Measurements from ENCODE around the gene MKNK1.

MKNK1 gene

DNA sequence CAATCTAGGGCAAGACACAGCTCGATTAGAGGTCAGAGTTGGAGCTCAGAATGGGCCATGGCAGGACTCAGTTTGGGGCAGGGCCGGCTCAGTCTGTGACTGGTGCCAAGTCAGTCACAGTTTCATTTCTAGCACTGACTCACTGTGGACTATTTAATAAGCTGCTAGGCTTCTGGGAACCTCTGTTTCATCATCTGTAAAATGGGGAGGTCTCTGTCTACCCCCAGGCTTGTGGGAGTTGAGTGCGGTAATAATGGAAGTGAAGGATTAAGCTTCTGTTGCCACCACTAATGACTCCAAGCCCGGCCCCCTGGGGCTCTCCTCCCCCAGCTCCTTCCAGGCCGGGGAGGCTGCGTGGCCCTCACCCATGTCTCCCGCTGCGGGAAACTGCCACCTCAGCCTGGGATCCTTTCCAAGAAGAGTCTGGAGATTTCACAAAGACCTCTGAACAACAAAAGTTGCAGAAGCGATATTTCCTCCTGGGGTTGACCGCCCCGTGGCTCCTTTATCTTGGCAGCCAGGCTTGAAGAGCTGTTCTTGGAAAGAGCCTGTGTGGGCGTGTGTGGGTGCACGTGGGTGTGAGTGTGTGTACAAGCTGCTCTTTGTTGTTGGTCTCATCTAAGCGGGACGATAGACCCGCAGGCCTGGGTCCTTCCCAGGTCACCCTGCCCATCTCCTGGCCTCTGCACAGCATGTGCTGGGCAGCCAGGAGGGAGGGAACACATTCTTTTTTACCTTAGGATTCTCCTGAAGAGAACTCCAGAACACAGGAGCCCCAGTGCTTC is 81.7 kb downstream of the MKNK1 start:
- peak; percentile 41 for DNase-seq (ENCODE audit: low spot score)

DNA sequence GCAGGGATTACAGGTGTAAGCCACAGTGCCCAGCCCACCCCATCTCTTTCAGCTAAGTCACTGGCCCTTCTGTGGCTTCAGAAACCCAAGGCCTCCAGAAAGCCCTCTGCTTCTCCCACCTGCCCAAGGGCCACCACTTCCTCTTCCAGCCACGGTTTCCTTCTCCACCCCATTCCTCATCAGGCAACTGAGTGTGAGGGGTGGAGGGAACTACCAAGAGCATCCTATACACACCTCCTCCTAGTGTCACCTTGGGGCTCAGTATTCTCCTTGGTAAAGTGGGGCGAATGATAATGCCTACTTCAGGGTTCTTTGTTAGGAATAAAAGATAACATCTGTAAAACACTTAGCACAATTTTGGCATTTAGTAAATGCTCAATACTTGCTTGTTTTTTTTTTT is 82.7 kb downstream of the MKNK1 start:
- DNase-seq (ENCODE audit: low spot score), result no peak

DNA sequence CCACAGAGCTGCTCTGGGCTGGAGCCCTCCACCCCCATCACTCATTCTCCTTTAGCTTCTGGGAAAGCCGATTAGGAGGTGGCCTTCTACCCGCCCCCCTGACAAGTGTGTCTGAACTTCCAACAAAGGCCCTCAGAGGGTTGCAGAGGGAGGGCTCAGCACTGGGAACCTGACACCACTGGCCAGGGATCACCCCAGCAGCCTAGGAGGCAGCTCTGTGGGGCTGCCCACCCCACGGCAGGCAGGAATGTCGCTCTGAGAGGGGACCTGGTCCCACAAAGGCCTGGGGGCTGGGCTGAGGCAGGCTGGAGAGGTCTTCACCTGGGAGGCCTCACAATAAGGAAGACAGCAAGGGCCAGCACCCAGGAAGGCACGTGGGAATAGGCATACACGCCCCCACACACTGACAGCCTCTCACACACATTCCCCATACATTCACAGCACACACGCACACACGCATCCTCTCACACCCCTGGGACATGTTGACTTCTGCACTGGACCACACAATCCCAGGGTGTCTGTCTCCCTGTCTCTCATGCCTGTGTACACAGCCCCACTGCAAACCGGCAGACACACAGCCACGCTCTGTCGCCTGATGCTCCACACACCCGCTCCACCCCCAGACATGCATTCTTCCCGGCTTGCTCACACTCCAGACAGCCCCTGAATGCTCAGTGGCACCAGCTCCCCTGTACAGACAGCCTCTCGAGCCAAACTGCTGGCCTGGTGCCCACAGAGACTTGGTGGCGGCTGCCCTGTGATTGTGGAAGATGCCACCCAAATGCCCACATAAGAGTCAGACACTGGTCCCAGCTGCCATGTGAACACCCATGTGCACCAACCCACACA is 83.8 kb downstream of the MKNK1 start:
- peak; percentile 98 for DNase-seq (ENCODE audit: low spot score)

DNA sequence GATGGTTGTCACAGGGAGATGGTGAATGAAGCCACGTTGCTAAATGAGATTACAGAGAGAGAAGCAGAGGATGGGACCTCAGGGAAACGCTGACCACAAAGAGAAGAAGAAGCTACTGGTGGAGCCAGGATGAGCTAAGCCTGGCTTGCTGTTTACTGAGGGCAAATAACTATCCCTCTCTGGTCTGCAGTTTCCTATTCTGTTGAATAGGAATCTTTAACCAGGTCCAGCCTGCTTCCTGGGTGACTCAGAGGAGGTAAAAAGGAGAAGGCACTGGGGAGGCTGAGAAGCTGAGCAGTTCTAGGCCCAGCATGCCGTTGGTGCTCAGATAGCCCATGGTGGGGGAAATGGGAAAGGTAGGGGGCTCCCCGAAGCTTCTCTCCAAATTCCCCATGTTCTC is 84.9 kb downstream of the MKNK1 start:
- DNase-seq (ENCODE audit: low spot score), result no peak

DNA sequence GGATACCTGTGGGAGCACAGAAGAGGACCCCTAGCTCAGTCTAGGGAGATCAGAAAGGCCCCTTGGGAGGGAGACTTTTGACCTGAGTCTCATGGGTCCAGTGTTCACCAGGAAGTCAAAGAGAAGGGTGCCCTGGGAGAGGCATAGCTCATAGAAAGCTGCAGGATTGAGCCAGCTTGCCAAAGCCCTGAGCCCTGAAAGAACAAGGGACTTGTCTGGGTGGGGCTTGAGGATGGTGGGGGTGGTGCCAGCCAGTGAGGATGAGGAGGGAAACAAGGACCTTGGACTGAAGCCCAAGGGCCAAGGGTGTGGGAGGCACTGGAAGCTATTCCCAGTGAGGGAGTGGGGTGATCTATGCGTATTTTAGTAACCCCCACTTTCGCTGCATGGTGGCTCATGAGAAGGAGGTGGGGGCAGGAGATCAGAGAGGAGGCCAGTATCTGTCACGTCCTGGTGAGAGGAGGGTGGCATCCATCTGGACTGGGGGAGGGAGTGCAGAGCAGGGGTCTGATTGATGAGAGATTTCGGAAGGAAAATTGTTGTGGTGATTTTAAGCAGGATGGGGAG is 86.1 kb downstream of the MKNK1 start:
- no peak for DNase-seq (ENCODE audit: low spot score)

DNA sequence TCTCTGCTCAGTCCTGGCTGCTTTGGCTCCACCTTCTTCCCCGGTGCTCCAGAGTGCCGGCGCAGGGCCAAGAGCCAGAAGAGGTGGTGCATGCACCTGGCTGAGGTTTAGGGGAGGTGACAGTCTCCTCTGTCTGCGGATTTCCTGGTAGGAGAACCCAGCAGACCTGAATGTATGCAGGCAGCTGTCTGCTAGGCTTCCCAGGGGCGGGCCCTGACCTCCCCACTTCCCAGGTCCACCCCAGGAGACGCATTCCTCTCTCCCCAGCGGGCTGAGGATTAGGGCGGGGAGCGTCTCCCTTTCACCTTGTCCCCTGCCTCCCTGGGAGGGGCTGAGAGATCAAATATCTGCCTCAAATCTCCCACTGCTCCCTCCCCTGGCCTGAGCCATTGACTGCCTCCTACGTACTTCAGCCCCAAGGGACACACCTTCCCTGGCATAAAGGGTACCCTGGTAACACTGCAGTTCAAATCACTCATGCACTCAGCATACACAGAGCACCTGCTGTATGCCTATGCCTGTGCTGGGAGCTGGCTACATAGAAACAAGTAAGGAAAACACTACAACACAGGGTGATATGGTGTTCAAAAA is 87.0 kb downstream of the MKNK1 start:
- DNase-seq (ENCODE audit: low spot score), result no peak

DNA sequence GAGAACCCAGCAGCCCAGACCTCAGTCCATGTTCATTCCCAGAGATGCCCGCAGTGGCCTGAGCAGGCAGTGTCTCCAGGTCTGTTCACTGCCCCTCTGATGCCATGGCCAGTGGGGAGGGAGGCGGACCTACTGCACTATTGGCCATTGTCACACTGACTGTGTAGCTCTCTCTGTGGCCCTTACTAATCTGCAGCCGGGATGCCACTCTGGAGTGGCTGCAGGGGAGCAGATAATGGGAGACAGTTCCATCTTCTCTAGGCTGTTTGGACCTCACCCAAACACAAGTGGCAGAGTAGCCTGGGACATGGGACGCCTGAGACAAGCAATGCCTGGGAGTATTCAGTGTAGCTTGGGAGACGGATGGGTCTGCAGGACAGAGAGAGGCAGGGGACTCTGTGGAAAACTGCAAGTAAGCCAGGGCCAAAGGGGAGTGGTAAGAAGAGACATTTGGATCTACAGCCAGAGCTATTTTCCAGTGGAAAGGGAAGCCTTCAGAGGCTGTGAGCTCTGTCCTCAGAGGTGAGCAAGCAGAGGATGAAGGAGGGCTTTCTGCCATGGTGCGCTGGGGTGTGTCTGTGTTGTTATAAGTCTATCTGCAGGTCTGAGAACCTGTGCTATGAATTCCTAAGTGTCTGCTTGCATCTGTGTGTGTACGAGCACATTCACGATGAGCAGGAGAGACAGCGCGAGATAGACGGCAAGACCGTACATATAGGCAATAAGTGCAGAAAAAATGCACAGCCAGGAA is 87.7 kb downstream of the MKNK1 start:
- no peak for DNase-seq (ENCODE audit: low spot score)

DNA sequence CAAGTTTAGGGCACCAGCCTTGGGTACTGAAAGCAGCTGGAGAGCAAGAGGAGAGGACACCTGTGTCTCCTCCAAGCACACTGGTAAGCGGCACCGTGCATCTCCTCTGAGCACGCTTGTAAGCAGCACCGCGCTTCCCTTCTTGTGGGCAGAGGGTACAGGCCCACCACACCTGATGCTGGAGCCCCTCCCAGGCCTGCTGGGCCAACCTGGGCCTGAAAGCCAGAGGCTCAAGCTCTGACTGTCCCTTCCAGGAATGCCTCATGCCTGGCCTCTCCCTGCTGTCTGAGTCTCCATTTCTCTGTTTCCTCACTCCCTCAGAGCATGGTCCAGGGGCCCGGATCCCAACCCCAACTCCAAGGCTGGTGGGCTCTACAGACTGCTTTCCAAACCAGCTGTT is 88.5 kb downstream of the MKNK1 start:
- DNase-seq (ENCODE audit: low spot score), result no peak

DNA sequence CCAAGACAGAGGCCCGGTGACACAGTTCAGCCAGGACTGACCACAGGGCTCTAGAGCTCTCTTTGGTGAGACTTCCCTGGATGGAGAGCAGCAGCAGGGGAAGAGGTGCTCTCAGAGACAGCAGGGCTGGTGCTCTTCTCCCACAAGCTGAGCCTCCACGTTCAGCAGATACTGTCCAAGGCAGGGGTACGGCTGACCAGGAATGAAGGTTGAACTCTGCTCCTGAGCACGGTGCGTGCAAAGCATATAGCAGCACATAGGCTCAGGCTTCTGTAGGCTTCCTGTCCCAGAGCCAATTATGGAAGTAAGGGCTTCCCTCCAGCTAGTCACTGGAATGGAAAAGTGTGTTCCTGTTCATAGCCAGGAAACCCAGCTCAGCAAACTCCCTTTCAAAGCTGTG is 90.5 kb downstream of the MKNK1 start:
- no peak for DNase-seq (ENCODE audit: low spot score)

DNA sequence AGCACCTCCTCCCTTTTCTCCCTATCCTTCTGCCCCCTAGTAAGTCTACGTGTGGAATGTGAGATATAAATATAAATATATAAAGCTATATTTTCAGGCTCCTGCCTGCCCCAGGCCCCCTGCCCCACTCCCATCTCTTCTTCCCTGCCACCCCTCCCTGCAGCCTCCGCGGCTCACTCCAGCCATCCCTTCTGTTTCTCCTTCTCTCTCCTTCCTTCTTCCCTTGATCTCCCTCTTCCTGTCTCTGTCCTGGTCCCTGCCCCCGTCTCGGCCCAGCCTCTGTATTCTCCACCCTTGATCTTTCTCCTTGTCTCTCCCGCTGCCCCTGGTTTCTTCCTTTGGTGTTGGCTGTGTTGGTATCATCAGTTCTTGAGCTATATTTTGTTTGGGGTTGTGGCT is 91.3 kb downstream of the MKNK1 start:
- DNase-seq (ENCODE audit: low spot score), result no peak

DNA sequence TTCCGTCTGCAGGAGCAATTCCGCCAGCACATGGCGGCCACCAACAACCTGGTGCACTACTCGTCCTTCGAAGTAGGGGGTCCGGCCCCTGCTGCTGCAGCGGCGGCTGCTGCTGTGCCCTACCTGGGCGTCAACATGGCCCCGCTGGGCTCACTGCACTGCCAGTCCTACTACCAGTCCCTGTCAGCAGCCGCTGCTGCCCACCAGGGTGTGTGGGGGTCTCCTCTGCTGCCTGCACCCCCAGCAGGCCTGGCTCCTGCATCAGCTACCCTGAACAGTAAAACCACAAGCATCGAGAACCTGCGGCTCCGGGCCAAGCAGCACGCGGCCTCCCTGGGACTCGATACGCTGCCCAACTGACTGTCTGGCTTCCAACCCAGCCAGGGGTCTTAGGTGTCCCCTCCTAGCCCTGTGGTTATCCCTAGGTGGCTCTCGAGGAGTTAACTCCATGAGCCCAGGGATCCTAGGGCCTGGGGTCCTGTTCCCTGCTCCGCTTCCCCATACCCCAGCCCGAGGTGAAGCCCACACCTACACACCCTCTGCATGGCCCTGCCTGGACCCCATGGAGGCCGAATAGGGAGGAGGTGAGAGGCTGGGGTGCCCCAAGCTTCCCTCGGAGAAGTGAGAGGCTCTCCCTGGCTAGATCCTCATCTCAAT is 91.8 kb downstream of the MKNK1 start:
- no peak for DNase-seq (ENCODE audit: low spot score)

DNA sequence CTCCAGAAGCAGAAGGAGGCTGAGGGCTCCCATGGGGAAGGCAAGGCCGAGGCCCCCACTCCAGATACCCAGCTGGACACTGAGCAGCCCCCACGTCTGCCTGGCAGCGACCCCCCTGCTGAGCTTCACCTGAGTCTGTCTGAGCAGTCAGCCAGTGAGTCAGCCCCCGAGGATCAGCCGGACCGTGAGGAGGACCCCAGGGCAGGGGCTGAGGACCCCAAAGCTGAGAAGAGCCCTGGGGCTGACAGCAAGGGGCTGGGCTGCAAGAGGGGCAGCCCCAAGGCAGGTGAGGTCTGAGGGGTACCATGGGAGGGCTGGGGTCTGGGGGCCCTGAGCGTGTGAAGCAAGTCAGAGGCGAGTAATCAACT is 93.1 kb downstream of the MKNK1 start:
- DNase-seq (ENCODE audit: low spot score), result no peak

DNA sequence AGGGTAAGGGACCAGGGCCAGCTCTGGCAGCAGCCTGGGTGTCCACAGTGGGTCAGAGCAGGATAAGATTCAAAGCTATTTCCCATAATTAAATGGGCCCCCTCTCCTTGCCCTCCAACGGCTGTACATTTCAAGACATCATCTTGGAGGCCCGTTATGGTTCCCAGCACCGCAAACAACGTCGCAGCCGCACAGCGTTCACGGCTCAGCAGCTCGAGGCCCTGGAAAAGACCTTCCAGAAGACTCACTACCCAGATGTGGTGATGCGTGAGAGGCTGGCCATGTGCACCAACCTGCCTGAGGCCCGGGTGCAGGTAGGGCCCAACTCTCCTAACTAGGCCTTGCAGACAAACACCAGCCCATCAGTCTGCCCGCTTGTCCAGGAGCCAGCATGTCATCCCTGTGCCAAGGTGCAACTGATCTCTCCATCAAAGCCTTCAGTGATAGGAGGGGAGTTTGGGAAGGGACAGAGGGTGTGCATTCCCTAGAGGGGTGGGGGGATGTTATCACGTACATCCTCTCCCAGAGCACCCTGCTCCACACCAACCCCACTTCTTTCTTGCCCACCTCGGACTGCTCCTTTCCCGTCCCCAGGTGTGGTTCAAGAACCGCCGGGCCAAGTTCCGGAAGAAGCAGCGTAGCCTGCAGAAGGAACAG is 93.6 kb downstream of the MKNK1 start:
- DNase-seq (ENCODE audit: low spot score), result no peak

DNA sequence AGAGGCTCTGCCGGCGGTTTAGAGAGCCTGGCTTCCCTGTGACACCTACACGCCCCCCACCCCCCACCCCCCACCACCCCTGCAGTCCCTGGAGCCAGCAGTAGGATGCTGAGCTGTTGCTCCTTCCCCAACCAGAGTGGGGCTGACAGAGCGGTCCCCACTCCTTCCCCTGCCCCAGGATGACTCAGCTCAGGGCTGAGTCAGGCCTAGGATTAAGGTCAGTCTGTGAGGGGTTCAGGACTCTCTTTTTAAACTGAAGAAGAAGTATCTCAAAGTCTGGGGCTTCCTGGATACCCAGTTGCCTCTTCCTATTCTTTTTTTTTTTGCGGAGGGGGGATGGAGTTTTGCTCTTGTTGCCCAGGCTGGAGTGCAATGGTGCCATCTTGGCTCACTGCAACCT is 95.3 kb downstream of the MKNK1 start:
- no peak for DNase-seq (ENCODE audit: low spot score)
